Smooth muscle cell (in vitro differentiated cells): Measurements from ENCODE around the gene SEC23IP. TPM values are rescaled to one million over a fixed set of nuclear protein-coding genes. Genes with fewer than 3 reads are reported as not detected.
"Not testable (repeated sequence)": the region's sequence is repeated elsewhere in the genome, so short reads cannot be mapped to it uniquely, and the experiment has no call there.

Experiments used
- DNase-seq: peaks from one replicate; lab custom pipeline; 2025; ENCODE audit not compliant: unreplicated experiment; lab: John Stamatoyannopoulos, UW
- H2AFZ ChIP-seq: fragments of 200-600 bp; sonication (generic); 2 replicates; pipeline ENCODE4 v1.6.0; 2016; ENCODE audit warnings: antibody characterized with exemption, low read depth, mild to moderate bottlenecking
- H3F3A ChIP-seq: fragments of 200-600 bp; sonication (generic); 2 replicates; pipeline ENCODE4 v1.6.0; 2017; ENCODE audit warnings: antibody characterized with exemption, low read depth
- H3K27ac ChIP-seq: fragments of 200-600 bp; sonication (generic); 2 replicates; pipeline ENCODE4 v1.5.1; 2016; ENCODE audit warnings: low read depth, mild to moderate bottlenecking
- H3K27me3 ChIP-seq: fragments of 200-600 bp; sonication (generic); 2 replicates; pipeline ENCODE4 v1.6.1; 2016; ENCODE audit warnings: low read depth, mild to moderate bottlenecking
- H3K36me3 ChIP-seq: fragments of 200-600 bp; sonication (generic); 2 replicates; pipeline ENCODE4 v1.5.1; 2016; ENCODE audit warnings: low read depth
- H3K4me1 ChIP-seq: fragments of 200-600 bp; sonication (generic); 2 replicates; pipeline ENCODE4 v1.5.1; 2016; ENCODE audit warnings: low read depth
- H3K4me2 ChIP-seq: fragments of 200-600 bp; sonication (generic); 2 replicates; pipeline ENCODE4 v1.6.0; 2016; ENCODE audit warnings: mild to moderate bottlenecking
- H3K4me3 ChIP-seq: fragments of 200-600 bp; sonication (generic); 2 replicates; pipeline ENCODE4 v1.5.1; 2016; ENCODE audit warnings: mild to moderate bottlenecking
- H3K79me2 ChIP-seq: fragments of 200-600 bp; sonication (generic); 2 replicates; pipeline ENCODE4 v1.6.0; 2016; ENCODE audit warnings: low read depth, mild to moderate bottlenecking
- H3K9ac ChIP-seq: fragments of 200-600 bp; sonication (generic); 2 replicates; pipeline ENCODE4 v1.6.0; 2016; ENCODE audit warnings: low read depth
- H3K9me3 ChIP-seq: fragments of 200-600 bp; sonication (generic); replicated peaks from 2 replicates; pipeline ENCODE4 v1.5.1; 2016; ENCODE audit warnings: low read depth
- H4K20me1 ChIP-seq: fragments of 200-600 bp; sonication (generic); 2 replicates; pipeline ENCODE4 v1.6.0; 2016; ENCODE audit warnings: low read depth
- WGBS: methylation state at CpG from one replicate; pipeline ENCODE4 v1.1.7; 2016; ENCODE audit warnings: low lambda C conversion rate; 5-methylcytosine and 5-hydroxymethylcytosine counted together
- polyA plus RNA-seq: library from polyadenylated mRNA; unstranded; fragments of >200 nt; fragmentation: Nextera tagmentation; extraction: Ambion mirVana; gene quantifications from 2 replicates; pipeline ENCODE4 v1.2.1, GENCODE V29; 2016
- total RNA-seq: library from RNA; depleted of rRNA; stranded (reverse); fragments of >200 nt; gene quantifications from 2 replicates; pipeline ENCODE4 v1.2.3, GENCODE V29; 2014
- TF ChIP-seq, protein P1 (sequence below): fragments of 200-600 bp; sonication (generic); IDR thresholded peaks from 2 replicates; pipeline ENCODE4 v1.5.1; 2017; ENCODE audit warnings: borderline replicate concordance, mild to moderate bottlenecking, antibody characterized with exemption; ENCODE audit not compliant: insufficient read depth, poor library complexity, severe bottlenecking

Gene SEC23IP
- total and polyA plus RNA-seq, 2 experiments from 2014 or later, result 35.9 to 49.4 TPM

DNA sequence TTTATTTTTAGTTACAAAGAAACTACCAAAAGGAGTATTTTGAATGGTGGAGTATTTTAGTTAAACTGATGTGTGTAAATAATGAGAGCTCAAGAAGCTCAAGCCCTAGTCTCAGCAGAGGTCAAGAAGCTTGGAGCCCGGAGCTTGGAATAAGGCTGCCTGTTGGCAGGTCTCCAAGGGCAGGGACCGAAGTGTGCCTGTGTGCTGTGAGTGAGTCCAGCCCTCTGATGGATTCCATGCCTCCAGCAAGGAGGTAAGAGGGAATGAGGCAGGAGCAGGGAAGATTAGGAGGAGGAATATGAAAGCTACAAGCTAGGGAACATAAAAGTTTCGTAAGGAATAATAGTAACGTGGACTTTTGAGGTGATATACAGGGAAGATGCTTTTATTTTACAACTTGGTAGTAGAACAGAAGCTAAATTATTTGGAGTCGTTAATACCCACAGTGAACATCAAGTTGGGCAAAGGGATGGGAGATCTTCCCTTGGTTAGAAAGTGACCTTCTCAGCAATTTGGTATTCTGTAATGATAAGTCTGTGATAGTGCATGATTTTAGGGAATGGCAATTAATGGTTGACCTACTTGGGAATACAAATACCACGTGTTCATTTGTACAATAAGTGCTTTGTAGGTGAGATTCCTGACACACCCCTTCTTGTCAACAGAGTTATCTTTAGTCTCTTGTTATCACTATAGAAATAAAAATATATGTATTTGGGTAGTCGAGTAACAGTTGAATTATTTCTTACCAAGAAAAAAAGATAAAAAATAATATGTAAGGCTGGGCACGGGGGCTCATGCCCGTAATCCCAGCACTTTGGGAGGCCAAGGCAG, 4.6 kb downstream of the SEC23IP start:
- Histone ChIP-seq H3K9ac (no peak overlapping the region), H3K4me2 (peak overlapping the region; percentile 57), H3K9me3 (no peaks in the 10 kb centered on the region), H3K36me3 (no peaks in the 10 kb centered on the region), H3K27me3 (no peaks in the 10 kb centered on the region), H3F3A (peaks cover 6% of the 10 kb centered on the region), H4K20me1 (peaks cover 83% of the 10 kb centered on the region), H3K4me3 (no peak overlapping the region), H3K79me2 (peaks cover 100% of the 10 kb centered on the region), H2AFZ (no peak overlapping the region), H3K27ac (peak overlapping the region; percentile 47), H3K4me1 (peaks cover 19% of the 10 kb centered on the region)
- TF ChIP-seq, protein P1, sequence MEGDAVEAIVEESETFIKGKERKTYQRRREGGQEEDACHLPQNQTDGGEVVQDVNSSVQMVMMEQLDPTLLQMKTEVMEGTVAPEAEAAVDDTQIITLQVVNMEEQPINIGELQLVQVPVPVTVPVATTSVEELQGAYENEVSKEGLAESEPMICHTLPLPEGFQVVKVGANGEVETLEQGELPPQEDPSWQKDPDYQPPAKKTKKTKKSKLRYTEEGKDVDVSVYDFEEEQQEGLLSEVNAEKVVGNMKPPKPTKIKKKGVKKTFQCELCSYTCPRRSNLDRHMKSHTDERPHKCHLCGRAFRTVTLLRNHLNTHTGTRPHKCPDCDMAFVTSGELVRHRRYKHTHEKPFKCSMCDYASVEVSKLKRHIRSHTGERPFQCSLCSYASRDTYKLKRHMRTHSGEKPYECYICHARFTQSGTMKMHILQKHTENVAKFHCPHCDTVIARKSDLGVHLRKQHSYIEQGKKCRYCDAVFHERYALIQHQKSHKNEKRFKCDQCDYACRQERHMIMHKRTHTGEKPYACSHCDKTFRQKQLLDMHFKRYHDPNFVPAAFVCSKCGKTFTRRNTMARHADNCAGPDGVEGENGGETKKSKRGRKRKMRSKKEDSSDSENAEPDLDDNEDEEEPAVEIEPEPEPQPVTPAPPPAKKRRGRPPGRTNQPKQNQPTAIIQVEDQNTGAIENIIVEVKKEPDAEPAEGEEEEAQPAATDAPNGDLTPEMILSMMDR, result no peak
- 84% methylated on average over 9 of the region's 9 CpGs for WGBS
- no peak for DNase-seq

DNA sequence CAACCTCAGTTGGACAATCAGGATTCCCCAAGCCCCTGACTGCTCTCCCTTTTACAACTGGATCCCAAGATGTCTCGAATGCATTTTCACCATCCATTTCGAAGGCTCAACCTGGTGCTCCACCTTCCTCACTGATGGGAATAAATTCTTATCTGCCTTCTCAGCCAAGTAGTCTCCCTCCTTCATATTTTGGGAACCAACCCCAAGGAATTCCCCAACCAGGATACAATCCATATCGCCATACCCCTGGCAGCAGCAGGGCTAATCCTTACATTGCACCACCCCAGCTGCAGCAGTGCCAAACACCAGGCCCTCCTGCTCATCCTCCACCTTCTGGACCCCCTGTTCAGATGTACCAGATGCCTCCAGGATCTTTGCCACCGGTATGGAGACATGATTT, 6.0 kb downstream of the SEC23IP start:
- Histone ChIP-seq H2AFZ (no peak overlapping the region), H3K4me3 (no peak overlapping the region), H3K4me1 (peaks cover 15% of the 10 kb centered on the region), H3K79me2 (peaks cover 94% of the 10 kb centered on the region), H3K36me3 (peaks cover 5% of the 10 kb centered on the region), H3K9ac (no peak overlapping the region), H3K27me3 (no peaks in the 10 kb centered on the region), H3F3A (peaks cover 6% of the 10 kb centered on the region), H3K9me3 (no peaks in the 10 kb centered on the region), H4K20me1 (peaks cover 95% of the 10 kb centered on the region), H3K4me2 (no peak overlapping the region), H3K27ac (no peak overlapping the region)
- TF ChIP-seq, protein P1, result no peak
- 99% methylated on average over 4 of the region's 4 CpGs for WGBS
- no peak for DNase-seq

DNA sequence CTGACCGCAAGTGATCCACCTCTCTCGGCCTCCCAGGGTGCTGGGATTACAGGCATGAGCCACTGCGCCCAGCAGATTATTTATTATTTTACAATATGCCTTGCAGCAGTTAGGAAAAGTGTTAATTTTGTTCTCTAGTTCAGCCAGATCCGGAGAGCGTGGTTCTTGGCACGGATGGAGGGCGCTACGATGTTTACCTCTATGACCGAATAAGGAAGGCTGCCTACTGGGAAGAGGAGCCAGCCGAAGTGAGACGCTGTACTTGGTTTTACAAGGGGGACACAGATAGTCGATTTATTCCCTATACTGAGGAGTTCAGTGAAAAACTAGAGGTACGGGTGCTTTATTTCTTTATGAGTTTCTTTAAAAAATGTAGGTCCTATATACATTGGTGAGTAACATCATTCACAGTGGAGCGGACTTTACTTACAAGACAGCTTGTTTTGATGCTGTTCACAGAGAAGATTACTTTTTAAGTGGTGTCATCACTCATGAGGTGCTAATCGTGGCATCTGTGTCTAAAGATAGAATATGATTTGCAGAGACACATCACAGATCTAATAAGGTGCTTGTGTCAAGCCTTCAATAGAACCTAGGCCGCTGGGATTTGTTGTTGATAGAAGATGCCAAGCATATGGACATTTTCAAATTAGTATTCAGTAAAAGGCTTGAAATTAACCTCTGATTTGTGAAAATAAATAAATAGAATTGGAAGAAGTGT, 11.6 kb downstream of the SEC23IP start:
- Histone ChIP-seq H3K79me2 (peaks cover 47% of the 10 kb centered on the region), H3K4me2 (no peak overlapping the region), H3K27ac (no peak overlapping the region), H3K27me3 (no peaks in the 10 kb centered on the region), H3F3A (no peaks in the 10 kb centered on the region), H3K36me3 (peaks cover 17% of the 10 kb centered on the region), H2AFZ (no peak overlapping the region), H3K9ac (no peak overlapping the region), H3K9me3 (no peaks in the 10 kb centered on the region), H3K4me1 (no peaks in the 10 kb centered on the region), H4K20me1 (peaks cover 60% of the 10 kb centered on the region), H3K4me3 (no peak overlapping the region)
- TF ChIP-seq, protein P1, result no peak
- DNase-seq, result no peak
- WGBS, result 93% methylated on average over 16 of the region's 16 CpGs

DNA sequence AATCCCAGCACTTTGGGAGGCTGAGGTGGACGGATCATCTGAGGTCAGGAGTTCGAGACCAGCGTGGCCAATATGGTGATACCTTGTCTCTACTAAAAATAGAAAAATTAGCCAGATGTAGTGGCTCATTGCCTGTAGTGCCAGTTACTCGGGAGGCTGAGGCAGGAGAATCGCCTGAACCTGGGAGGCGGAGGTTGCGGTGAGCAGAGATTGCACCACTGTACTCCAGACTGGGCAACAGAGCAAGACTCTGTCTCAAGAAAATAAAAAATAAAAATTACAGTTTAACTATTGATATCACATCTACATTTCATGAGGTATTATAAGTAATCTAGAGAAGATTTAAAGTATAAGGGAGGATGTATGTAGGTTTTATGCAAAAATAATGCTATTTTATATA, 15.2 kb downstream of the SEC23IP start:
- H3K9ac ChIP-seq, H3K4me2 ChIP-seq, H3F3A ChIP-seq, H2AFZ ChIP-seq, H3K9me3 ChIP-seq, H3K4me3 ChIP-seq, H3K27me3 ChIP-seq, H3K4me1 ChIP-seq, DNase-seq, H3K27ac ChIP-seq: not testable (repeated sequence)
- peaks cover 11% of the 10 kb centered on the region for H3K79me2 ChIP-seq
- peaks cover 17% of the 10 kb centered on the region for H3K36me3 ChIP-seq
- peaks cover 24% of the 10 kb centered on the region for H4K20me1 ChIP-seq
- 98% methylated on average over 7 of the region's 7 CpGs for WGBS
